HG02852 (cell line): Measurements from ENCODE around the gene PPP2R2C.

Experiments used
- ATAC-seq: cut with Tn5 transposase; IDR thresholded peaks from one replicate; pipeline ENCODE4 v1.9.1; 2021; ENCODE audit warnings: mild to moderate bottlenecking, moderate library complexity; ENCODE audit not compliant: unreplicated experiment

PPP2R2C gene

GRCh38 chr4:6383929-6384328, 88.5 kb downstream of the PPP2R2C start:
- no peak for ATAC-seq

DNA sequence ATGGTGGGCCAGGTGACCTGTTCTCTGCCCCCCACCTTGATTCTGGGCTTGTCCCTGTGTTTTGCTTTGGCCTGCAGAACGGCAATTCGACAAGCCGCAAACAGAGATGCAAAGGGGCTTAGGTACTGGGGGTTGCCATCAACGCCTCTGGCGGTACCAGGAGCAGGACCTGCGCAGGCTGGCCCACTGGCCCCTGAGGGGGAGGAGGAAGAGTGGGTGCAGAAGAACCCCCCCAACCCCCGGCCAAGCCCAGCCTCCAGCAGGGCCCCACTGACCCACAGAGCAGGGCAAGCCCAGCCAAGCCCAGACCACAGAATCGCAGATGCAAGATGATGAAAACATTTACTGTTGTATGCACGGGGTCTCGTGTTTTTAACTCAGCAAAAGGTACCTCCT, 89.4 kb downstream of the PPP2R2C start:
- no peak for ATAC-seq

DNA sequence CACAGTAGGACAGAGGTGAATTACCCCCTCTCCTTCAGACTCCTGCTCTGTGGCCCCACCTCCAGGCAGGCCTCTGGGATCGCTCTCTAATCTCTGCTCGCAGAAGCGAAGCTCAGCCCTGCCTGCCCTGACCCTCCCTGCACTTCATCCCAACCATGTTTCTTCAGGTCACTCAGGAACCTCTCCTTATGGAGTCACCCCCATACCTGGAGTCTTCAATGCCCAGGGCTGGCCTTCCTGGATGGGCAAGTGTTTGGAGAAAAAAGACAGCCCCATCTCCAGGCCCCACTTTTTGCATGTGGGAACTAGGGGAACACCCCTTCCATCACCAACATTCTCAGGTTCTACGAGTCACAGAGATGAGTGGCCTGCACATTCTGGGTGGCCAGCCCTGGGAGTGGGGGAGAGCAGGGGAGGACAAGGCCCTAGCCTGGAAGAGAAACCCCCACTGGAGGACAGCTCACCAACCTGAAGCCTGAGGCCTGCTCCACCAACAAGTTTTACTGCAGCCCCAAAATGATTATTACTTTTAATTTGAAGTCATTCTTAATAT, 90.8 kb downstream of the PPP2R2C start:
- ATAC-seq, result no peak

DNA sequence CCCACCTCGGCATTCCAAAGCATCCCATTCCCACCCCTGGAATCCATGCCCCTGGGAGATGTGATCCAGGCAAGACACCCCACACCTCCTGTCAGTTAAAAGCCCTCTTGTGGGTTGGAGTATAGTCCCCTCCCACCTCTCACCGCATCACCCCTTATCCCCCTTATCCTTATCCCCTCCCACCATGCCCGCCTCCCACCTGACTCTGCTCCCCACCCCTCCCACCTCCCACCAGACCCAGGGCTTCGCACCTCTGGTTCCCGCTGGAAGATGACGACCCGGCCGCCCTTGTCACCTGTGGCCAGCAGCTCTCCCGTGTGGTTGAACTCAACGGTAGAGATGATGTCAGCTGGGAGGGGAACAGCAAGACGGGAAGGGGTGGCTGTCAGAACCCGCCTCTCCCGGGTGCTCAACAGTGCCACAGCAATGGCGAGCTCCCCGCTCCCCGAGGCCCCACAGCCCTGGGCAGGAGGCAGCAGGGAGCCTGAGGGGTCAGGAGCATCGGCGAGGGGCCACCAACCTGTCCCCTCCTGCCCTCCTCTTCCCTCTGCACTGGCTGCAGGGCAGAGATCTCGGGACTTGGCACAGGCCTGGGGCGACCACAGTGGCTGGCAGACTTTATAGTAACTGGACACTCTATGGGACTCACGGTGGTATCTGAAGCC, 91.5 kb downstream of the PPP2R2C start:
- ATAC-seq, result no peak

DNA sequence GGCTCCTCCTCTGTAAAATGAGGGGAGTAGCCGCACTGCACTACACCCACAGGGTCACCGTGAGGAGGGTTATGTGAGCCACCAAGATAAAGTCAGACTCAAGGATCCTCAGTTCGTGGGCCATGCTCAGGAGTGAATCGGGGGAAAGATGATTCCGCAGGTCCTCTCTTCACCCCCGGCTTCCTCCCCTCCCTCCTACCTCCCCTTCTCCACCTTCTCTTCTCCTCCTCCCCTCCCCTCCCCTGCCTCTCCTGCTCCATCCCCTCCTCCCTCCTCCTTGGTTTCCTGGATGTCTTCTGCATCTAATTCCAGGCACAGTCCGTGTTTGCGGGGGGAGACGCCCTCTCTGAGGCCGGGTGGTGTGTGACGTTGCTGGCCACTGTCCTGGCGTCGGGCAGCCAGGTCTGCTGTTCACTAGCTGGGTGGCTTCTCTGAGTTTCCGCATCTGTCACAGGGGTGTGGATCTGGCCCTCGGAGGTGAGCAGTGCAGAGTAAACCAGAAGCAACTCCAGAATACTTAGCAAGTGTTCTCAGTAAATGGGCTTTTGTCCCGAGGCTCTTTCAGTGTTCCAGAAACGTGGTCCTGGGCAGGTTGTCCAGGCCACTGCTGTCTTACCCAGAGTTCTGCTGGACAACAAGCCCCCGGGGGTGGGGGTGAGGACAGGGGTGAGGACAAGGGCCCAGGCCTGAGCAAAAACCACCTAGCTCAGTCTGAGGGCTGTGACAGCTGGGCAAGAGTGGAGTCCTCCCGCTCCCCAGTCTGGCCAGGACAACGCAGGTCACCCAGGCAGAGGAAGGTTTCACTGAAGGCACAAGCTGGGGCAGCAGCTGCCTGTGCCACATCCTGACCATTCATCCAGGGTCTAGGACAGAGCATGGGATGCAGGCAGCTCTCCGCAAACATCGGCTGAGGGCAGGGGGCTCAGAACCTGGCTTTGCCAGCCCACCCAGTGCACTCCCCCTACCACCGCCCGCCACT, 92.4 kb downstream of the PPP2R2C start:
- no peak for ATAC-seq

DNA sequence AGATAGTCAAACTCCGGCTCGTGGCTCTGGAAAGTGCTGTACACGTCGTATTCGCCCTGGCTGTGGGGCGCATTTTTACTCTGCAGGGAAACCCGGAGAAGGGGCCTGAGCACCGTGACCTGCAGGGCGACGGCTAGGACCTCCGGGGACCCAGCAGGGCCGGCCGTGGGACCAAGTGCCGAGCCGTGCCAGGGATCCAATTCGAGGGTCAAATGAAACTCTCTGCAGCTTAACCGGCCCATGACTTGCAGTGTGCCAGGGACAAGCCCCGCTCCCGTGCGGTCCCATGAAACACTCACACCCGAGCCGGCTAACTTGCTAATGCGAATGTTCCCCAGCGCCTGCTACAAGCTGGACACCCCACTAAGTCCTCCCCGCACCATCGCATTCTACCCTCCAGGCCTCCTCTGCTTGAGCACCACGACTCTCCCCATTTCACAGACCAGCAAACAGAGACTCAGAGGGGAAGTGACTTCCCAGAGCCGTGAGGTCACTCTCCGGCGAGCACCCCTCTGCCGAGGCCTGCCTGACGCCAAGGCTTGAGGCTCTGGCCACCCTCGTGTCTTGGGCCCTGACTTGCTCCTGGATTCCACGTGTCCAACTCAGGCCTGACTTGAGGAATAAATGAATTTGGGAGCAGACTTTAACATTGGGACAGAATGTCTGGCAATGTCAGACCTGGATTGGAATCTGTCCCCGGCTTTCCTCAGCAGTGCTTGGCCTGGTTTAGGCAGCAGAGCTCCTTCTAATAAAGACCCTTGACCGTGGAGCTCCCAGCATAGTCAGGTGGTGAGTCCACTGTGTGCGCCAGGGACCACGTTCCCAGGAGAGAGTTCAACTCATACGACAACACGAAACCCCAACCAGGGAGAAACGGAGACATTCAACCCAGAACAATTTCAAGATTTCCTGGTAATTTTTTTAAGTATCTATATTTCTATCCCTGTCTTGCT, 93.6 kb downstream of the PPP2R2C start:
- ATAC-seq, result no peak

GRCh38 chr4:6377626-6378492, 94.6 kb downstream of the PPP2R2C start:
- ATAC-seq, result no peak

DNA sequence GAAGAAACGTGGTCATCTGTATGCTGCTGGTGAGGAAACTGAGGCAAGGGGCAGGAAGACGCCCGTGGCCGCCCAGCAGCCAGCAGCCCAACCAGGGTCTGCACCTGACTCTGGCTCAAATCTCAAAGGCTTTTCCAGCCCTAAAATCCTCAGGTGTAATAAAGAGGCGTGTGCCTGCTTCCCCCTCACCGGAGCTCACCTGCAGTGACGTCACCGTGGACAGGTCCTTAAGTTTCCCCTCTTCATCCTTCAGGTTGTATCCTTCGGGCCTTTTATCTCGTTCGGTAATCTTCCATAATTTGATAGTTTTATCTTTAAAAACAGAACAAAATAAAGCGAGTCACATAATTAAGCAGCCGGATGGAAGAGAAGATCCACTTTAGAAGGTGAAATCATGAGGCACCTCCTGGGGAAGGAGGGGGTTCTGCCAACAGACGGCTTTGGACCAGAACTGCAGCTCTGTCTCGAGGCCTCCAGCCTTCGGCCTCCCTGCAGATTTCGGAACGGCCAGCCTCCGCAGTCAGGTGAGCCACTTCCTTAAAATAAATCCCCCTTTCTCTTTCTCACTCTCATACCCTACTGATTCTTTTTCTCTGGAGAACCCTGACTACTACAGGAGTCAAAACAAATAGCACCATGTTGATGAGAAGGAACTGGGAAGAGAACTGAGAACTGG, 96.7 kb downstream of the PPP2R2C start:
- no peak for ATAC-seq

- ATAC-seq, result no peak
Measured at GRCh38 chr4:6374575-6374974, 97.8 kb downstream of the PPP2R2C start.

GRCh38 chr4:6373541-6374410, 98.6 kb downstream of the PPP2R2C start:
- no peak for ATAC-seq

GRCh38 chr4:6372649-6373525, 99.5 kb downstream of the PPP2R2C start:
- peak; percentile 57 for ATAC-seq

DNA sequence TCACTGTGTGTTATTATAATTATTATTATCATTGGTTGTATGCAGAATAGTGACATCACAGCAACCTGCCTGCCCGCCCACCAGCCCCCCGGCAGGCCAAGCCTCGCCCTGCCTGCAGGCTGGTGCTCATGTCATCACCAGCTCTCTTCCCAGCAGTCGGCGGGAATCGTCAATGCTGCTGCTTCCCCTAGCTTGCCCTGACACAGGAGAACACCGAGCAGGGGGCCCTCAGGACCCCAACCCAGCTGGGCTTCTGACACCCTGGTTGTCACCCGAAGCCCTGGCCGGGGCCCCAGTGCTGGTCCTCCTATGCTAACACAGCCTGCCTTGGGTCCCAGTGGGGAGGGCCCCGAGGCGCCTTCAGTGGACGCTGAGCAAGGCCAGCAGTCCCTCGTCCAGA, 100.6 kb downstream of the PPP2R2C start:
- ATAC-seq, result no peak

DNA sequence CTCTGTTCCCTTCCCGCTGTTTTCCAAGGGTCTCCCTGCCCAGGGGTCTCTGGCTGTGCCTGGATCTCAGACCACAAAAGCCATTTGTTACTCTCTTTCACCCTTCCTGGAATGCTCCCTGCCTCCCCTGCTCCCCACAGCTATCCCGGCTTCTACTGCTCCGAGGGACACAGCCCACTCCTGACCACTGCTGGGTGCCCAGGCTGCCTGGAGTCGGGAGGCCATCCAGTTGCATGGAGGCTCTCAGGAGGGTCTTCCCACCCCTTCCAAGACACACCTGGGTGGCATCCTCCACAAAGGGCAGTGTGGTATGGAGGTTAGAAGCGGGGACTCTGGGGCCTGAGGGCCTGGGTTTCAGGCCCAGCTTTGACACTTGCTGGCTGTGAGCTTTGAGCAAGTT, 101.1 kb downstream of the PPP2R2C start:
- ATAC-seq, result no peak

DNA sequence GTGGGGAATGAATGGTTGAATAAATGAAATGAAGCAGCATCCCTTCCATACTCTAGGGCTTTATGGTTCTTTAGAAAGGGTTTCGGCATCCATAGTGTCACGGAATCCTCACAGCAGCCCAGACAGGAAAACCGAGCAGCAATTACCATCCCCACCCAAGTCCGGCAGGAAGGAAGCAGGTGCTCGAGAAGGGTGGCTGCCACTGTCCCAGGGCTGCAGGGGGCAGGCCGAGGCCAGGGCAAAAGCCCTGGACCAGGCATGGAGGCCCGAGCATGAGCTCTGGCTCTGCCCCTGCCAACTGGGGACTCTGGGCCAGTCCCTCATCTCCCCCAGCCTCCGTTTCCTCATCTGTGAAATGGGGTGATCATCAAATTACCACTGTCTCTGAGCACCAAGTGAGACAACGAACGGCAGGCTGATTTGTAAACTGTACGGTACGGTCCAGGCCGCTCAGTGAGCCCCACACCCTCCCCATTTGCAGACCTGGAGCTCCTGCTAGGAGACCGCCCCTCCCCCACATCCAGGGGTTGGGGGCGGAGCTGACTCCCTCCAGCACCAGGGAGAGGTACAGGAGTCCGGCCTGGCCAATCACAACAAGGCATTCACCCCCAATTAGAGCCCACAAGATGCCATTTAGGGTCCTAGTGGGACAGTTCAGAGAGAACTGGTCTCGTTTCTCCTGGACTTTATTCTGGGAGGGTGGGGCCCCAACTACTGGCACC, 102.3 kb downstream of the PPP2R2C start:
- ATAC-seq, result no peak

GRCh38 chr4:6369511-6369910, 102.9 kb downstream of the PPP2R2C start:
- no peak for ATAC-seq

- ATAC-seq, result no peak
Measured at GRCh38 chr4:6369035-6369434, 103.4 kb downstream of the PPP2R2C start.

GRCh38 chr4:6368601-6369000, 103.8 kb downstream of the PPP2R2C start:
- ATAC-seq, result no peak
